ENCODE data around the gene CXCR5. TPM values are rescaled to one million over a fixed set of nuclear protein-coding genes. Genes with fewer than 3 reads are reported as not detected.
A peak's percentile ranks its signal among the peaks of the same experiment; 100 is the strongest.

CXCR5 gene
- total RNA-seq, 4 donors from 2014 or later = 0.66 to 7.4 (median 1.1) TPM; not detected in 1

- TF ChIP-seq POLR2A (IDR thresholded peaks at IDR 0.05) (no peak), CTCF (IDR thresholded peaks at IDR 0.05) (no peak)
- peak in 1 of 3 donors; percentile 42 for DNase-seq
- peaks cover 0 to 11% (median 4%) of the 10 kb centered on the region in 4 donors for H3K4me1 ChIP-seq
- no peaks in the 10 kb centered on the region for H3K9me3 ChIP-seq
- H3K36me3 ChIP-seq = peaks cover 0 to 94% (median 0%) of the 10 kb centered on the region in 3 donors
- no peaks in the 10 kb centered on the region for H3K27me3 ChIP-seq
- no peak overlapping the region for H3K27ac ChIP-seq
- no peak overlapping the region for H3K4me3 ChIP-seq
Observed at GRCh38 chr11:118903204-118904015, 19.7 kb downstream of the CXCR5 start.

- DNase-seq = peak; percentile 84 to 95 (median 91)
- Histone ChIP-seq H3K27me3 (no peaks in the 10 kb centered on the region), H3K27ac (peak overlapping the region in 3 of 4 donors; percentile 53 to 99 (median 94)), H3K36me3 (peaks cover 0 to 57% (median 0%) of the 10 kb centered on the region in 3 donors), H3K4me1 (peaks cover 5 to 49% (median 20%) of the 10 kb centered on the region in 4 donors), H3K4me3 (no peak overlapping the region), H3K9me3 (no peaks in the 10 kb centered on the region)
- TF ChIP-seq POLR2A (IDR thresholded peaks at IDR 0.05) (no peak), CTCF (IDR thresholded peaks at IDR 0.05) (peak; percentile 85 to 99 (median 96))
Observed at GRCh38 chr11:118907051-118908042, 23.7 kb downstream of the CXCR5 start.

- no peak for TF ChIP-seq CTCF (IDR thresholded peaks at IDR 0.05)
- no peak for TF ChIP-seq POLR2A (IDR thresholded peaks at IDR 0.05)
- H3K4me3 ChIP-seq = no peak overlapping the region
- H3K36me3 ChIP-seq = peaks cover 0 to 47% (median 0%) of the 10 kb centered on the region in 3 donors
- peak overlapping the region in 3 of 4 donors; percentile 94 to 99 (median 99) for H3K27ac ChIP-seq
- no peaks in the 10 kb centered on the region for H3K27me3 ChIP-seq
- no peak for DNase-seq
- no peaks in the 10 kb centered on the region for H3K9me3 ChIP-seq
- H3K4me1 ChIP-seq = peaks cover 8 to 58% (median 30%) of the 10 kb centered on the region in 4 donors
Observed at GRCh38 chr11:118908264-118908663, 24.6 kb downstream of the CXCR5 start.

GRCh38 chr11:118908901-118909618, 25.4 kb downstream of the CXCR5 start:
- peak in 1 of 3 donors; percentile 70 for DNase-seq
- peak overlapping the region; percentile 89 to 99 (median 96) for H3K27ac ChIP-seq
- H3K36me3 ChIP-seq = peaks cover 0 to 39% (median 0%) of the 10 kb centered on the region in 3 donors
- H3K4me1 ChIP-seq = peaks cover 15 to 66% (median 38%) of the 10 kb centered on the region in 4 donors
- H3K9me3 ChIP-seq = no peaks in the 10 kb centered on the region
- H3K4me3 ChIP-seq = peak overlapping the region in 3 of 4 donors; percentile 10 to 37 (median 15)
- H3K27me3 ChIP-seq = no peaks in the 10 kb centered on the region
- TF ChIP-seq POLR2A (IDR thresholded peaks at IDR 0.05) (peak in 1 of 2 donors; percentile 37), CTCF (IDR thresholded peaks at IDR 0.05) (no peak)

Data from Peyer's patch (tissue), 4 donors.